H1 (cell line): Measurements from ENCODE around the gene NRXN3. TPM values are rescaled to one million over a fixed set of nuclear protein-coding genes. Genes with fewer than 3 reads are reported as not detected.

Experiments
- CTCF ChIA-PET: fragments of 300-600 bp; sonication (Branson Sonifier 250); formaldehyde crosslinking; loops from one replicate; lab custom pipeline; 2021; ENCODE audit not compliant: partially characterized antibody; lab: Charles Lee
- POLR2A ChIA-PET: fragments of 300-600 bp; sonication (Branson Sonifier 250); formaldehyde crosslinking; loops from one replicate; lab custom pipeline; 2021; ENCODE audit warnings: inconsistent platforms; ENCODE audit not compliant: partially characterized antibody; lab: Charles Lee
- DNase-seq, 2 experiments: peaks; one replicate each; pipeline versions ENCODE4 v3.0.0 to v3.0.0-alpha.2; 2010 to 2022; ENCODE audit warnings: low spot score in 2 of 2, low read depth in 1 of 2, mixed read lengths in 1 of 2
- FAIRE-seq: peaks from 2 replicates; lab custom pipeline; 2011; peaks lifted over from hg19 to GRCh38; lab: Jason Lieb, UNC
- H2AFZ ChIP-seq: 2 replicates; pipeline ENCODE4 v1.8.1; 2012; ENCODE audit warnings: low read length, inconsistent platforms
- H2AK5ac ChIP-seq: 2 replicates; pipeline ENCODE4 v1.6.1; 2013; ENCODE audit warnings: low read depth, low read length
- H2BK120ac ChIP-seq: replicated peaks from 2 replicates; pipeline ENCODE3; 2013; ENCODE audit warnings: low read depth, low read length, inconsistent platforms
- H2BK12ac ChIP-seq: 2 replicates; pipeline ENCODE4 v1.6.1; 2013; ENCODE audit warnings: low read depth, low read length
- H2BK15ac ChIP-seq: 2 replicates; pipeline ENCODE4 v1.6.1; 2013; ENCODE audit warnings: low read length
- H2BK20ac ChIP-seq: 2 replicates; pipeline ENCODE4 v1.6.1; 2013; ENCODE audit warnings: low read length
- H2BK5ac ChIP-seq: 2 replicates; pipeline ENCODE4 v1.6.1; 2013; ENCODE audit warnings: low read depth, low read length
- H3K14ac ChIP-seq: 2 replicates; pipeline ENCODE4 v1.6.1; 2013; ENCODE audit warnings: inconsistent platforms; ENCODE audit not compliant: insufficient read length
- H3K18ac ChIP-seq: 2 replicates; pipeline ENCODE4 v1.6.1; 2013; ENCODE audit warnings: low read length; ENCODE audit errors: extremely low read depth
- H3K23ac ChIP-seq: 2 replicates; pipeline ENCODE4 v1.6.1; 2013; ENCODE audit warnings: inconsistent platforms; ENCODE audit not compliant: insufficient read length
- H3K23me2 ChIP-seq: 2 replicates; pipeline ENCODE4 v1.6.1; 2013; ENCODE audit warnings: low read depth, low read length
- H3K27ac ChIP-seq: 2 replicates; pipeline ENCODE4 v1.6.1; 2011; ENCODE audit warnings: low read depth, low read length, inconsistent platforms
- H3K27me3 ChIP-seq, 4 experiments: replicated peaks in 1 of 4; 1 replicate in 1 of 4; 2 replicates in 3 of 4; pipeline versions ENCODE4 v1.6.1 to v1.8.1; 2011 to 2013; ENCODE audit warnings: low read length in 3 of 4, mild to moderate bottlenecking in 3 of 4, inconsistent platforms in 2 of 4, mixed read lengths in 2 of 4, moderate library complexity in 1 of 4; ENCODE audit not compliant: control insufficient read depth in 3 of 4, insufficient read depth in 3 of 4; ENCODE audit errors: extremely low read depth in 1 of 4
- H3K36me3 ChIP-seq, 4 experiments: 2 replicates each; pipeline versions ENCODE4 v1.6.1 to v1.8.1; 2011 to 2013; ENCODE audit warnings: mild to moderate bottlenecking in 4 of 4, low read length in 3 of 4, moderate library complexity in 2 of 4, control low read depth in 1 of 4, inconsistent platforms in 1 of 4; ENCODE audit not compliant: insufficient read depth in 4 of 4, control insufficient read depth in 2 of 4
- H3K4ac ChIP-seq: replicated peaks from 2 replicates; pipeline ENCODE3; 2013; ENCODE audit warnings: low read length, low read depth, mixed read lengths, inconsistent platforms; ENCODE audit not compliant: insufficient read length
- H3K4me1 ChIP-seq, 4 experiments: replicated peaks in 1 of 4; 1 replicate in 1 of 4; 2 replicates in 3 of 4; pipeline versions ENCODE4 v1.6.1 to v1.8.1; 2011 to 2013; ENCODE audit warnings: low read length in 3 of 4, inconsistent platforms in 2 of 4, mixed read lengths in 1 of 4; ENCODE audit not compliant: insufficient read depth in 4 of 4, control insufficient read depth in 3 of 4
- H3K4me2 ChIP-seq, 2 experiments: 2 replicates each; pipeline versions ENCODE4 v1.6.1 to v1.8.1; 2011 to 2013; ENCODE audit warnings: low read depth in 2 of 2, low read length in 2 of 2, control low read depth in 1 of 2, inconsistent platforms in 1 of 2, mild to moderate bottlenecking in 1 of 2; ENCODE audit not compliant: insufficient read depth in 1 of 2
- H3K4me3 ChIP-seq, 4 experiments: fragments of 200-600, 300-600 bp in 1 of 4; sonication (generic), shearing (Covaris generic), sonication (Bioruptor Twin) in 1 of 4; 2 replicates each; pipeline versions ENCODE4 v1.5.1 to v1.8.1; 2011 to 2016; ENCODE audit warnings: low read length in 4 of 4, low read depth in 3 of 4, control low read depth in 2 of 4, inconsistent platforms in 2 of 4, mild to moderate bottlenecking in 2 of 4, mixed read lengths in 1 of 4, moderate library complexity in 1 of 4; ENCODE audit not compliant: insufficient read depth in 2 of 4; ENCODE audit errors: extremely low read depth in 1 of 4
- H3K56ac ChIP-seq: replicated peaks from 2 replicates; pipeline ENCODE3; 2013; ENCODE audit warnings: low read depth, mild to moderate bottlenecking, mixed read lengths, low read length, inconsistent platforms; ENCODE audit not compliant: insufficient read length
- H3K79me1 ChIP-seq: 2 replicates; pipeline ENCODE4 v1.6.1; 2013; ENCODE audit warnings: low read depth, low read length, control low read depth
- H3K79me2 ChIP-seq, 2 experiments: 2 replicates each; pipeline versions ENCODE4 v1.6.1 to v1.8.1; 2012 to 2013; ENCODE audit warnings: low read length in 2 of 2, mild to moderate bottlenecking in 2 of 2, inconsistent platforms in 1 of 2; ENCODE audit not compliant: insufficient read depth in 2 of 2, control insufficient read depth in 1 of 2
- H3K9ac ChIP-seq, 4 experiments: replicated peaks in 1 of 4; 1 replicate in 1 of 4; 2 replicates in 3 of 4; pipeline versions ENCODE4 v1.6.1 to v1.8.1; 2011 to 2013; ENCODE audit warnings: low read depth in 3 of 4, low read length in 3 of 4, control low read depth in 2 of 4, mild to moderate bottlenecking in 2 of 4, moderate library complexity in 2 of 4, inconsistent platforms in 1 of 4; ENCODE audit errors: extremely low read depth in 1 of 4
- H3K9me3 ChIP-seq, 2 experiments: 2 replicates each; pipeline versions ENCODE4 v1.6.1 to v1.8.1; 2012 to 2013; ENCODE audit warnings: mild to moderate bottlenecking in 2 of 2, moderate library complexity in 2 of 2, control low read depth in 1 of 2, inconsistent platforms in 1 of 2, low read depth in 1 of 2, low read length in 1 of 2, mixed read lengths in 1 of 2; ENCODE audit not compliant: insufficient read depth in 2 of 2
- H4K20me1 ChIP-seq, 2 experiments: replicated peaks in 1 of 2; 2 replicates each; pipeline versions ENCODE3 to v1.8.1; 2011 to 2013; ENCODE audit warnings: inconsistent platforms in 2 of 2, low read length in 2 of 2, mild to moderate bottlenecking in 1 of 2; ENCODE audit not compliant: insufficient read depth in 2 of 2, control insufficient read depth in 1 of 2
- H4K5ac ChIP-seq: 2 replicates; pipeline ENCODE4 v1.6.1; 2013; ENCODE audit warnings: low read length, low read depth, mixed read lengths, inconsistent platforms; ENCODE audit not compliant: insufficient read length
- H4K8ac ChIP-seq: 2 replicates; pipeline ENCODE4 v1.8.0; 2013; ENCODE audit warnings: mild to moderate bottlenecking, moderate library complexity, low read length, inconsistent platforms; ENCODE audit not compliant: insufficient read depth; ENCODE audit errors: extremely low read depth
- H4K91ac ChIP-seq: replicated peaks from 2 replicates; pipeline ENCODE3; 2013; ENCODE audit warnings: low read length, mixed read lengths, inconsistent platforms; ENCODE audit not compliant: insufficient read length
- BCL11A ChIP-seq, 2 experiments: IDR thresholded peaks; one replicate each; pipeline ENCODE4 v1.6.1; 2011; ENCODE audit warnings: low read depth in 2 of 2, low read length in 2 of 2, mild to moderate bottlenecking in 2 of 2
- JUND ChIP-seq: IDR thresholded peaks from 2 replicates; pipeline ENCODE4 v1.6.1; 2011; ENCODE audit warnings: mild to moderate bottlenecking, improper control_type of control experiment, low read length
- PHF8 ChIP-seq: fragments of 200-600 bp; sonication (generic); conservative IDR thresholded peaks from 2 replicates; pipeline ENCODE4 v1.7.1; 2012; ENCODE audit warnings: low read depth, mild to moderate bottlenecking, inconsistent platforms, low read length, moderate library complexity
- RXRA ChIP-seq: IDR thresholded peaks from 2 replicates; pipeline ENCODE4 v1.6.1; 2011; ENCODE audit warnings: low read depth, mild to moderate bottlenecking, low read length, moderate library complexity; ENCODE audit not compliant: insufficient read depth
- TBP ChIP-seq: IDR thresholded peaks from 2 replicates; pipeline ENCODE4 v1.6.1; 2011; ENCODE audit warnings: low read depth, low read length, improper control_type of control experiment
- USF2 ChIP-seq: IDR thresholded peaks from 2 replicates; pipeline ENCODE4 v1.6.1; 2011; ENCODE audit warnings: low read length, improper control_type of control experiment
- ZNF274 ChIP-seq: IDR thresholded peaks from 2 replicates; pipeline ENCODE4 v1.7.0; 2012; ENCODE audit warnings: low read length, borderline replicate concordance; ENCODE audit errors: extremely low read depth
- WGBS, 2 experiments: shearing (Covaris generic) in 1 of 2; methylation state at CpG; one replicate each; pipeline versions ENCODE4 v1.1.6 to v1.1.7; 2013 to 2015; ENCODE audit warnings: low lambda C conversion rate in 2 of 2, mixed read lengths in 2 of 2, inconsistent platforms in 1 of 2, low coverage in 1 of 2, missing lambda C conversion rate in 1 of 2; ENCODE audit not compliant: insufficient replicate concordance in 2 of 2, insufficient coverage in 1 of 2, insufficient read length in 1 of 2; ENCODE audit errors: extremely low coverage in 1 of 2, missing lambda C conversion rate in 1 of 2; 5-methylcytosine and 5-hydroxymethylcytosine counted together
- polyA plus RNA-seq, 7 experiments: library from polyadenylated mRNA; depleted of rRNA in 3 of 7; stranded (reverse) in 5 of 7; unstranded in 2 of 7; fragments of >200 nt in 5 of 7; fragments of 200-250 nt in 2 of 7; gene quantifications; 1 replicate in 5 of 7; 2 replicates in 1 of 7; 4 replicates in 1 of 7; pipeline versions ENCODE4 v1.2.1 to v1.2.3, GENCODE V29; 2011 to 2013; ENCODE audit warnings: missing spikeins in 2 of 7, mixed read lengths in 2 of 7
- total RNA-seq: library from RNA; stranded (reverse); fragmentation: NEBNext Ultra II Directional; extraction: Animal tissue kit (Norgen Biotek cat#: 25700); gene quantifications from 2 replicates; pipeline ENCODE4 v1.2.1, GENCODE V29; 2021

Gene NRXN3
- total and polyA plus RNA-seq, 2 of the 8 experiments (the other 6 are each of a cell fraction or from before 2014, with no cell fraction given), result 2.6 to 4.1 TPM

GRCh38 chr14:78657451-78657850, 487.3 kb downstream of the NRXN3 start:
- no peak overlapping the region for H2AFZ ChIP-seq
- no peak overlapping the region for H3K9ac ChIP-seq
- no peaks in the 10 kb centered on the region for H3K23me2 ChIP-seq
- CTCF ChIA-PET, result interaction anchor here (0.6 to 0.7 kb wide), 2 partner anchors 143 to 305 kb away, joined by 3 read pairs; no protein-coding TSS in a partner anchor
- no peaks in the 10 kb centered on the region for H3K9me3 ChIP-seq
- H3K27me3 ChIP-seq, result no peaks in the 10 kb centered on the region
- no peak overlapping the region for H3K56ac ChIP-seq
- no peak overlapping the region for H3K14ac ChIP-seq
- no peak overlapping the region for H2AK5ac ChIP-seq
- no peak overlapping the region for H2BK12ac ChIP-seq
- H4K5ac ChIP-seq, result no peak overlapping the region
- H3K23ac ChIP-seq, result no peak overlapping the region
- no peak overlapping the region for H2BK5ac ChIP-seq
- WGBS, 2 experiments, result 84% methylated on average over 4 of the region's 4 CpGs; no CpG with 5 or more reads in 1 of the 2 experiments
- H3K79me1 ChIP-seq, result no peaks in the 10 kb centered on the region
- POLR2A ChIA-PET, result no interaction called here
- no peak overlapping the region for H4K91ac ChIP-seq
- no peaks in the 10 kb centered on the region for H3K4me1 ChIP-seq
- FAIRE-seq (no peak), DNase-seq (no peak)
- no peak overlapping the region for H4K8ac ChIP-seq
- no peak overlapping the region for H2BK15ac ChIP-seq
- H3K4me2 ChIP-seq, result no peak overlapping the region
- no peaks in the 10 kb centered on the region for H3K79me2 ChIP-seq
- no peaks in the 10 kb centered on the region for H3K36me3 ChIP-seq
- no peak overlapping the region for H2BK120ac ChIP-seq
- no peak overlapping the region for H3K27ac ChIP-seq
- H3K4me3 ChIP-seq, result no peak overlapping the region
- H3K4ac ChIP-seq, result no peak overlapping the region
- no peak overlapping the region for H2BK20ac ChIP-seq
- no peaks in the 10 kb centered on the region for H4K20me1 ChIP-seq
- TF ChIP-seq PHF8 (no peak), ZNF274 (no peak), BCL11A (IDR thresholded peaks at IDR 0.05; ENCODE audit: low read depth in 2 of 2, low read length in 2 of 2) (no peak), RXRA (no peak), JUND (no peak), USF2 (no peak), TBP (no peak)
- no peak overlapping the region for H3K18ac ChIP-seq
